Fibroblast of the conjunctiva (primary cell): ENCODE data around the gene ESPL1.
"Not testable (repeated sequence)": the region's sequence is repeated elsewhere in the genome, so short reads cannot be mapped to it uniquely, and the experiment has no call there.

Experiments used
- DNase-seq: peaks from one replicate; pipeline ENCODE4 v3.0.0-alpha.2; 2010; ENCODE audit warnings: low read depth

ESPL1 gene

GRCh38 chr12:53259891-53260290, 8.2 kb upstream of the ESPL1 start:
- no peak for DNase-seq

DNA sequence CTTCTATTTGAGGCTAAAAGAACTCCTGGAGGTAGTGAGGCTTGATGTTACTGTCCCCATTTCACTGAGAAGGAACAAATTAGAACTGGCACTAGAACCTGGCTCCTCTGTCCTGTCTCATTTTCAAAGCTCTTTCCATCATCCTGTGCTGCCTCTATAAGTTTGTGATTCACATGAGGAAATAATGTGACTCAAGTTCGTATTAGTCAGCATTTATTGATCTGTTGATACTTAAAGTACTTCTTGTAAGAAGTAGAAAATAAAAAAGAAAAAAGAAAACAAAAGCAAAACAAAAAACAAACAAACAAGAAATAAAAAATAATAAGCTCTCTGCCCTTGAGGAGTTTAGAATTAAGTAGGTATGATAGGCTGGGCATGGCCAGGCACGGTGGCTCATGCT, 2.3 kb upstream of the ESPL1 start:
- no peak for DNase-seq

DNA sequence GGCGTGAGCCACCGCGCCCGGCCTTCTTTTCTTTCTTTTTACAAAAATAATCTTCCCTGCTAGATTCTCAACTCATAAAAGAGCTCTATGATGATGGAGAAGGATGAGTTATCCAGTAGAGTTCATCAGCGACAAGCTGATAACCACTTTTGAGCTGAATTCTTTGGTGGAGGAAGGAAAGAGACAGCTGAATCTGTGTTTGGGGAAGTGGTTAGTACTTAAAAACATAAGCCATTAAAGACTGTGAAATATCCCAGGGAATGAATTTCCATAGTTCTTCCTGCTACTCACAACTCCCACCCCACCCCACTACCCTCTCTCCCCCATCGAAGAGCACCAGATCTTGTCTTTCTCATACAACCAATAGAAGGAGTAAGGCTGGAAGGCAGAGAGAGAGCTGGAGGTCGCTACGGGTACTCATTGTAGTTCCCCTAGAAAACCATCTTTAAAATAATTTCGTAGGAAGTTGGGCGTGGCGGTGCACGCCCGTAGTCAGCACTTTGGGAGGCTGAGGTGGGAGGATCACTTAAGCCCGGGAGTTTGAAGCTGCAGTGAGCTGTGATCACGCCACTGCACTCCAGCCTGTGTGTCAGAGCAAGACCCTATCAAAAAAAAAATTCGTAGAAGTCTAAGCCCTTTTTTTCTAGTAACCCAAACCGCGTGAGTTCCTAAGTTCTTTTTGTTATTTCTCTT, 647 bp upstream of the ESPL1 start:
- DNase-seq, result no peak

DNA sequence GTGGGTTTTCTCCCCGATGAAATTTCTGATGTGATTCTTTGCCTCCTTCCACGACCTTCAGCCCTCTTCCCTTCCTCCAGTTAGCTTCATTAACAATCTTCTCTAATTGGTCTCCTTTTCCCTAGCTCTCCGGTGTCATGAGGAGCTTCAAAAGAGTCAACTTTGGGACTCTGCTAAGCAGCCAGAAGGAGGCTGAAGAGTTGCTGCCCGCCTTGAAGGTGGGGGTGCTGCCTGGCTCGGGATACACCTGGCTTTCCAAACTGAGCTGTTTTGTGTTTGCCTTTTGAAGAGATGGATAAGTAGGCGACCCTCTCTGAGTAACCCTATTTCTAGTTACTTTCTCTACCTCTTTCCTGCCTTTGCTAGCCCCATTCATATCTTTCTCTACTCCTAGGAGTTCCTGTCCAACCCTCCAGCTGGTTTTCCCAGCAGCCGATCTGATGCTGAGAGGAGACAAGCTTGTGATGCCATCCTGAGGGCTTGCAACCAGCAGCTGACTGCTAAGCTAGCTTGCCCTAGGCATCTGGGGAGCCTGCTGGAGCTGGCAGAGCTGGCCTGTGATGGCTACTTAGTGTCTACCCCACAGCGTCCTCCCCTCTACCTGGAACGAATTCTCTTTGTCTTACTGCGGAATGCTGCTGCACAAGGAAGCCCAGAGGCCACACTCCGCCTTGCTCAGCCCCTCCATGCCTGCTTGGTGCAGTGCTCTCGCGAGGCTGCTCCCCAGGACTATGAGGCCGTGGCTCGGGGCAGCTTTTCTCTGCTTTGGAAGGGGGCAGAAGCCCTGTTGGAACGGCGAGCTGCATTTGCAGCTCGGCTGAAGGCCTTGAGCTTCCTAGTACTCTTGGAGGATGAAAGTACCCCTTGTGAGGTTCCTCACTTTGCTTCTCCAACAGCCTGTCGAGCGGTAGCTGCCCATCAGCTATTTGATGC, 797 bp downstream of the ESPL1 start:
- no peak for DNase-seq

DNA sequence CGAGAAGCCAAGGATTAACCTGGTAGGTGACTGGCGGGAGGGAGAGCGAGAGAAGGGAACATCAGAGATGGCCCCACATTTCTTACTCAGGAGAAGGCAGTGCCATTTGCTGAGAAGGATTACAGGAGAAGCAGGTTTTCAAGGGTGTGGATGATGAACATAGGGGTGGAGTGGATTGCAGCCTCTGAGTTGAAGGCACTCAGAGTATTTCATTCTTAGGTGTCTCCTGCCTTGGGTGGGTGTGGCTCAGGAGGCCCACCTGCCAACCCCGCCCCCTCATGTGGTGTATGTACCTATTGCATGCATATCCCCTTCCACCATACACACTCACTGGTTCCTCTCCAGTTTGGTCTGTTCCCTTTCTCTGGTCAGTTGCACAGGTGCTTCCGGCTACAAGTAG, 6.3 kb downstream of the ESPL1 start:
- DNase-seq, result no peak

DNA sequence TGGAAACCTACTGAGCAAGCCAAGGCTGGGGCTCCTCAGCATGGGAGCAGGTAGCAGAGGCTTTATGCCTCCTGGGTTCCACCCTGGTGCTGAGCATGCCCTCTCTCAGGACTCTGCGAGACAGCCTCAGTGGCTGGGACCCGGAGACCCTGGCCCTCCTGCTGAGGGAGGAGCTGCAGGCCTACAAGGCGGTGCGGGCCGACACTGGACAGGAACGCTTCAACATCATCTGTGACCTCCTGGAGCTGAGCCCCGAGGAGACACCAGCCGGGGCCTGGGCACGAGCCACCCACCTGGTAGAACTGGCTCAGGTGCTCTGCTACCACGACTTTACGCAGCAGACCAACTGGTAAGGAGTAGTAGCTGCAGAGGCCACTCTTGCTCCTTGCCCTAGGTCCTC, 8.4 kb downstream of the ESPL1 start:
- DNase-seq, result no peak

DNA sequence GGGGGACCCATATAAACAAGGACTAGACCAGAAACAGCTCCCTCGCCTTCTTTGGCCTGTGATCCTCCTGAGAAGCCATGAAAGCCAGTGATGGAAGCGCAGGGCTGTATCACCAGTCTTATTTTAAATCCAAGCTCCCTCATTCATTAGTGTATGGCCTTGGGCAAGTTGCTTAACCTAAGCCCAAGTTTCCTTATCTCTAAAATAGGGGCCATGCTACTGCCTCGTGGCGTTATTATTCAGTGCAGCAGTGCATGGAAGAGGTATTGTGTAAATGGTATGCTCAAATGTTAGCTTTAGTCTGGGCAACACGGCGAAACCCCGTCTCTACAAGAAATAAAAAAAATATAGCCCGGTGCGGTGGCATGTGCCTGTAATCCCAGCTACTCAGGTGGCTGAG, 9.9 kb downstream of the ESPL1 start:
- no peak for DNase-seq

DNA sequence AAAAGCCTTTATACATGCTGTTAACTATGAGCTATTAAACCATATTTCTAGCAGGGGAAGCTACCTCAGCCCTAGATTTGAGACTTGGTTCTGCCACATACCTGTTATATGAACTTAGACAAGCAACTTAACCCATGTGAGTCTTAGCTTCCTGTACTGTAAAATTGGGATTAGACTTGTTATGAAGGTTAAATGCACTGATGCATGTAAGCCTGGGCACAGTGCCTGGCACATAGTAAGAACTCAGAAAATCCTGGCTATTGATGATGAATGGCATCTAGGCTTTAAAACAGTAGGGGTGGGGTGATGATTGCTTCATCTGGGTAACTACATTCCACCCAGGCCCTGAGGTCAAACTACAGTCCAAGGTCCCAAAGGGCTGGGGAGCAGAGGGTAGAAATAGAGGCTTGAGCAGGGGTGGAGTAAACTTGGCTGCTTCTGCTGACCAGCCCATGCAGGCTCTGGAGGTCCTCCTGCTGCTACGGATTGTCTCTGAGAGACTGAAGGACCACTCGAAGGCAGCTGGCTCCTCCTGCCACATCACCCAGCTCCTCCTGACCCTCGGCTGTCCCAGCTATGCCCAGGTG, 11.3 kb downstream of the ESPL1 start:
- no peak for DNase-seq

DNA sequence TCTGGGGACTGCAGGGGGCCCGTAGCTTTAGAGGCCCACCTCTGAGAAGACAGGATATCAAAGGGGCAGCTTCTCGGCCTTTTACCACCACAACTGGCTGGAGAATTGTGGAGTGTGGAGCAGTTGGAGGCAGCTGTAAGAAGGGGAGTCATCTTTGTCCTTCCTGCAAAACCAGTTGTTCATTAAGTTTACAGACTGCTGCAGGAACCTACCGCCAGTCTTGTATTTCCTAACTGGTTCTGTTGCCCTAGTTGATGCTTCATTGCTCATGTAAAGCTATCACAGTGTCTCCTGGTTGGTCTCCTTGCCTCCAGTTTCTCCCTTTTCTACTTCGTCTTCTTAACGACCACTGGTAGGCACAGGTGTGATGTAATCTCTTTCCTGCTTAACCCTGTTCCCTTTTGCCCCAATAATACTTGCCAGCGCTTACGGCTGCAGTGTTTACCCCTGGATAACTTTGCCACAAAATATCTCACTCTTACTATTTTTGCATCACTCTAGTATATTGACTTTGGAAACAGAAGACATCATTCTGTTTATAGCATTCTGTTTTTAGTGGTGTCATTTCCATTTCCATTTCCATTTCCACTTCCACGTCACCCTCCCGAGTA, 11.9 kb downstream of the ESPL1 start:
- no peak for DNase-seq

DNA sequence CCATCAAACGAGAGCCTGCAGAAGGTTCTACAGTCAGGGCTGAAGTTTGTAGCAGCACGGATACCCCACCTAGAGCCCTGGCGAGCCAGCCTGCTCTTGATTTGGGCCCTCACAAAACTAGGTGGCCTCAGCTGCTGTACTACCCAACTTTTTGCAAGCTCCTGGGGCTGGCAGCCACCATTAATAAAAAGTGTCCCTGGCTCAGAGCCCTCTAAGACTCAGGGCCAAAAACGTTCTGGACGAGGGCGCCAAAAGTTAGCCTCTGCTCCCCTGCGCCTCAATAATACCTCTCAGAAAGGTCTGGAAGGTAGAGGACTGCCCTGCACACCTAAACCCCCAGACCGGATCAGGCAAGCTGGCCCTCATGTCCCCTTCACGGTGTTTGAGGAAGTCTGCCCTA, 18.3 kb downstream of the ESPL1 start:
- no peak for DNase-seq

DNA sequence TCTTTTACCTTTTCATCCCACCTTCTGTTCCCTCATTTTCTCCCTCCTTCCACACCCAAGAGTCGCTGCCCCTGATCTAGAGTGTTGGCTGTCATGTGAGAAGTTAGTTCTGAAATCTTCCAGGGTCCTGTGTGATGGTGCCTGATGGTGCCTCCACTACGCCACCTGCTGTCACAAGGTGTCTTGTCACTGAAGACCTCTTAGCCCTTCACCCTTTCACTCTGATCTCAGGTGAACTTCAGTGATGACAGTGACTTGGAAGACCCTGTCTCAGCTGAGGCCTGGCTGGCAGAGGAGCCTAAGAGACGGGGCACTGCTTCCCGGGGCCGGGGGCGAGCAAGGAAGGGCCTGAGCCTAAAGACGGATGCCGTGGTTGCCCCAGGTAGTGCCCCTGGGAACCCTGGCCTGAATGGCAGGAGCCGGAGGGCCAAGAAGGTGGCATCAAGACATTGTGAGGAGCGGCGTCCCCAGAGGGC, 19.7 kb downstream of the ESPL1 start:
- no peak for DNase-seq

DNA sequence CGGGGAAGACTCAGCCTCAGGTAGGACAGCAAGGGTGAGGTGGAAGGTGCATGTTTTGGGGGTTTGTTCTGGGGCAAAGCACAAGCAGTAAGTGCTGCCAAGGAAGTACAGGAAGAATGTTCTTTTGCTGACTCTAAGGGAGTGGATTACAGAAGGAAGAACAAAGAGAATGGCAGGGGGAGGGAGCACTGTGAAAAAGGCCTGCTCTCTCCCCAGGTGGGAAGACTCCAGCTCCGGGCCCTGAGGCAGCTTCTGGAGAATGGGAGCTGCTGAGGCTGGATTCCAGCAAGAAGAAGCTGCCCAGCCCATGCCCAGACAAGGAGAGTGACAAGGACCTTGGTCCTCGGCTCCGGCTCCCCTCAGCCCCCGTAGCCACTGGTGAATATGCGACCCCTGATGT, 20.2 kb downstream of the ESPL1 start:
- no peak for DNase-seq

GRCh38 chr12:53289891-53290290, 21.8 kb downstream of the ESPL1 start:
- no peak for DNase-seq

- no peak for DNase-seq
These were observed 22.6 kb downstream of the ESPL1 start for GRCh38 chr12:53290661-53291060.

GRCh38 chr12:53292426-53292825, 24.3 kb downstream of the ESPL1 start:
- no peak for DNase-seq

- peak; percentile 88 for DNase-seq
These were observed 27.2 kb downstream of the ESPL1 start, which contains the start of gene PFDN5 for GRCh38 chr12:53295070-53295890. Gene PFDN5 (plus strand): TSS chr12:53295542. CDS start chr12:53295568, 26 bp downstream.

GRCh38 chr12:53295891-53296219, 27.8 kb downstream of the ESPL1 start:
- DNase-seq, result no peak

DNA sequence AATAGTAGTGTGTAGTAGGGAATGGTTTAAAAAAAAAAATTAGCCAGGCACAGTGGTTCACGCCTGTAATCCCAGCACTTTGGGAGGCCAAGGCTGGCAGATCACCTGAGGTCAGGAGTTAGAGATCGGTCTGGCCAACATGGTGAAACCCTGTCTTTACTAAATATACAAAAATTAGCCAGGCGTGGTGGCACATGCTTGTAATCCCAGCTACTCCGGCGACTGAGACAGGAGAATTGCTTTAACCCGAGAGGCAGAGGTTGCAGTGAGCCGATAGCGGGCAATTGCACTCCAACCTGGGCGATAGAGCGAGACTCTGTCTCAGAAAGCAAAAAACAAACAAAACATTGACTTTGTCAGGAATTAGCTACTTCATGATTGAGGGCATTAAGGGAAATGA, 29.0 kb downstream of the ESPL1 start:
- not testable (repeated sequence) for DNase-seq

- peak; percentile 43 for DNase-seq
These were observed 30.1 kb downstream of the ESPL1 start for GRCh38 chr12:53298164-53298563.

DNA sequence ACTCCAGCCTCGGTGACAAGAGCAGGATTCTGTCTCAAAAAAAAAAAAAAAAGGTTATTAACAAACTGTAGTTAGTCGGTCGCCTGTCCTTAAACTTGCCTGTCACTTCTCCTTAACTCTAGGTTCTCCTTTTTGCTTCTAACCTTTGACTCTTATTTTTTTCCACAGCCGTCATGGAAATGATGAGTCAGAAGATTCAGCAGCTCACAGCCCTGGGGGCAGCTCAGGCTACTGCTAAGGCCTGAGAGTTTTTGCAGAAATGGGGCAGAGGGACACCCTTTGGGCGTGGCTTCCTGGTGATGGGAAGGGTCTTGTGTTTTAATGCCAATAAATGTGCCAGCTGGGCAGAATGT, 31.0 kb downstream of the ESPL1 start:
- peak; percentile 83 for DNase-seq

GRCh38 chr12:53299454-53300180, 31.5 kb downstream of the ESPL1 start, which contains the start of gene MYG1:
Gene MYG1 (plus strand): TSS chr12:53299695. CDS start chr12:53299738, 43 bp downstream.
- DNase-seq, result peak; percentile 90
